GM19395 (cell line): ENCODE measurements around the gene DUSP1.
"Not testable (repeated sequence)": the region's sequence is repeated elsewhere in the genome, so short reads cannot be mapped to it uniquely, and the experiment has no call there.

Experiments used
- ATAC-seq: cut with Tn5 transposase; IDR thresholded peaks from one replicate; pipeline ENCODE4 v1.9.1; 2021; ENCODE audit warnings: mild to moderate bottlenecking, moderate library complexity; ENCODE audit not compliant: unreplicated experiment

DUSP1 gene

GRCh38 chr5:172798422-172799215 lies 27.6 kb upstream of the DUSP1 start:
- ATAC-seq = no peak

- no peak for ATAC-seq
These were observed 26.8 kb upstream of the DUSP1 start for GRCh38 chr5:172797771-172798191.

- ATAC-seq = no peak
These were observed 25.3 kb upstream of the DUSP1 start for GRCh38 chr5:172796306-172796705.

DNA sequence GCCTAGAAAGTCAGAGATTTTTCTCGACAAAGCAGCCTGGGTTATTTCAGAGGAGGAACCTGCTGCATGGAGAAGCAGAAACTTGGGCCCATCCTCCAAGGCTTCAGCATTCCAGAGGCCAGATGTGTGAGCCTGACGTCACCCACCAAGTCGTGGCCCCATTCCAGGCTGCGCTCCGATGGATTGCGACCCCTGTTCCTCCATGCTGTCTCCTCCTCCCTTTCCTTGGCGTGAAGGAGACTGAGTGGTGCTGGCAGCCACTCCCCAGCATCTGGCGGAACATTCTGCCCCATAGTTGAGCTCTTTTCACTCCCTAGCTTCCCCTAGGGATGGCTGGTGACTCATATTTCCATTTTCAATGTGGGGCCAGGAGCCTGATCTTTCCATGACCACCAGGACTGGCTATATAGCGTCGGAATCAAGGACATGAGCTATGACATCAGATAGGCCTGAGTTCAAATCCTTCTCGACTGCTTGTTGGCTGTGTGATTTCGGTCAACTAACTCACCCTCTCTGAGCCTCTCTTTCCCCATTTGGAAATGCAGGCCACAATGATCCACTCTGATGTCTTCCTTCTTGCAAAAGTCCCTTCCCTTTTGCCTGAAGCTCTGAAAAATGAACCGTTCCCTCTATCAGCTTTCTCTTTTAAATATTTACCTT lies 24.5 kb upstream of the DUSP1 start:
- no peak for ATAC-seq

GRCh38 chr5:172793577-172794488 lies 22.8 kb upstream of the DUSP1 start:
- ATAC-seq = no peak

DNA sequence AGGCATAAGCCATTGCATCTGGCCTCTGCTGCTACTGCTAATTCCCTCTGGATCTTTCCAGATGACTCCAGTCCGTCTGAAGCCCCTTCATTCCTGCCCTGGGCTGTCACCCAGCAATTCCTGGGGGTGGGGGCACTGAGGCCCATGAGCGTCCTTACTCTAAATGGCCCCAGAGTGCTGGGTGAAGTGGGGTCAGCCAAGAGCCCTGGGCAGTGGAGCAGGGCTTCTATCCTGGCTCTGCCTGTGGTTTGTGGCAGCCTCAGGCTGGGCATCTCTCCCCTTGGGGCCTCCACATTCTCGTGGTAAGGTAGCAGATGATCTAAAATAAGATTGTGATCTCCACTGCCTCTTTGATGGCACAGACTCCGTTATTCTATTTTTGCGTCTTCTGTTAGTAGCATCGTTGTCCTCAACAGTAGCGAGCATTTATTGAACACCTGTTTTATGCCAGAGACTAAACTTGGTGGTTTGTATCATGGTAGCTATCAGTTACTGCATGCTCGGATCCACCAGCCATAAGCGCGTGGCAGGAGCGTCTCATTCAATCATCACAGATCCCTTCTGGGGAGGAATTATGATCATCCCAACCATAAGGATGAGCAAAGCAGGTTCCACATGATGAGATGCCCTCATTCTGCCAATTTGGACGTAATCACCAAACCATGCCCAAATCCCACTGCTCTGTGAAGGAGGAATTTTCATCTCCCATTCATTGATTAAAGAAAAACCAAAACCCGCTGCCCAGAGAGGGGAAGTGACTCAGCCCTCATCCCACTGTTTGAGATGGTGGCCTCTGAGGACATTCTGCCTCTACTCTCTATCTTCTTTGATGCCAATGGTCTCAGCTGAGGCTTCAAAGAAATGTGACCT lies 21.9 kb upstream of the DUSP1 start:
- no peak for ATAC-seq

- no peak for ATAC-seq
These were observed 20.9 kb upstream of the DUSP1 start for GRCh38 chr5:172791726-172792445.

- no peak for ATAC-seq
These were observed 20.3 kb upstream of the DUSP1 start for GRCh38 chr5:172791286-172791685.

DNA sequence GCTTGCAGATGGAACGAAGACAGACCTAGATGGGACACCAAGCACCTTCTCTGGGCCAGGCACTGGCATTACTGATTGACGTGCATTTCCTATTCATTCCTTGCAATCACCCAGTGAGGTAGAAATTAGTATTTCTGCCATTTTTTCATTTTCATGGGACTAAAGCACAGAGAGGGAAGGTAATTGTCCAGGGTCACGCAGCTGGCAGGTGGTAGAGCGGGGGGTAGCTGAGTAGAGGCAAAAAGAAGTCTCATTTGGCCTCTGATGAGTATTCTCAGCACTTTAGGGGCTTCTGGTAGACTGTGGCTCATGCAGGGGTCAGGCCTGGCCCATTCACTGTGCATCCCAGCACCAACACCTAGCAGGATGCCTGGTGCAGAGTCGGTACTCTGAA lies 19.5 kb upstream of the DUSP1 start:
- no peak for ATAC-seq

DNA sequence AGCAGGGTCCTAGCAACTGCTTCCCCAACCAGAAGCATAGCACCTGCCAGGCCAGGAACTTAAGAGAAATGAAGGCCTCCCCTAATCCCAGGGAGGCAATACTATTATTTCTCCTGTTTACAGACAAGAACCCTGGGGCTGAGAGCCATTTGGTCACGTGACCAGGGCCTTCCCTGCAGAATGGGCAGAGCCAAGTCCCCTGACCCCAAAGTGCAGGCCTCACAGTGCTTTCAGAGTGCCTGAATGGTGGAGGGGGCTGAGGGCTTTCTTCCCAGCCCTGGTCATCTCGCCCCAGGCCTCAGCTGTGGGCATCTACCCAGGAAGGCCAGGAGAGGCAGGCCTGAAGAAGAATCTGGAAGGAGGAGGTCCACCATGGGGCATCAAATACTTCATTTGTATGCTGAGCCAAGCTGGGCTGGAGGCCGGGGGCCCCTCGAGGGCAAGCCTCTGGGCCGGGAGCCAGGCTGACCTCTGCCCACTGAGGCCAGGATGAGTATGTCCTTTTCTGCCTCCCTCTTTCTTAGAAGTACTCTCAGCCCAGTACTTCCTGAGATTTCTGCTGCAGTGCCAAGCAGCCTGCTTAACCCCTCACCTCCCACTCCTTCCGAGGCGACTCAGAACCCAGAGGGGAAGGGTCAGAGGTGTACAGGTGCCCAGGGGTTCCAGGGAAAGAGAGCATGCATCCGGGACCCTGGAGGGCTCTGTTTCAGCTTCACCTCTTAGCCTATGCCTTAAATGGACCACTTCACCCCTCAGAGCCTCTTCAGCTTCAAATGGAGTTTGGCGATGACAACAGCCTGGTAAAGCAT lies 18.9 kb upstream of the DUSP1 start:
- ATAC-seq = no peak

DNA sequence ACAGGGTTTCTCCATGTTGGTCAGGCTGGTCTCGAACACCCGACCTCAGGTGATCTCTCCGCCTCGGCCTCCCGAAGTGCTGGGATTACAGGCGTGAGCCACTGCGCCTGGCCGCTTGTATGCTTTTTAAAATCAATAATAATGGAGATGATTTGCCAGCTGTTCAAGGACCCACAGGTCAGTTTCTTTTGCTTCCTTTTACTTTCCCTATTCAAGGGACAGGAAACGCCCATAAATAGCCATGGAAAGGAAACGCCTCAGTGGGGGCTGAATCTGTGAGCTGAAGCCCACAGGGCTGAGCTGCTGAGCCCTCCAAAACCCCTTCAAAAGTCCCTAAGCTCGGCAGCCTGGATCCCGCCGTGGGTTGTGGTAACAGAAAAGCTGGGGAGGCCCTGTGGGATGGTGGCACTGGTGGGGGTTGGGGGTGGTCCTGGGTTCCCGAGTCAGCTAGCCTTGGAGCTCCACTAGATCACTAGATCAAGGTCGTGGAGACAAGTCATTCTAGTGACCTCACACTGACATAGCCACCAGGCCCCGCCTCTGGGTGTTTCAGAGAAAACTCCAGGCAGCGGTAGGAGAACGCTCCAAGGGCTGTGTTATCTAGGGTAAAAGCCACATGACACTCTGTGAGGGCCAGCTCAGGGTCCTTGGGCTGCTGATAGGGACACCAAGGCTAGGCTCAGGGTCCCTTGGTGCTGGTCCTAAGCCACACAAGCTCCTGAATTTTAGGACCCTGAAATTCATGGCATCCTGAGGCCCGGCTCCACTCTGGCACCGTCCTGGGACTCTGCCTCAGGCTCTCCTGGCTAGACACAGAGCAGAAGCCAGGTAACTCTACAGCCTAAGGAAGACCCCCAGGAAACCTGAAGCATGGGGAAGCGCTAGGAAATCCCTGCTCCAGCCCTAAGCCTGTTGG lies 18.0 kb upstream of the DUSP1 start:
- no peak for ATAC-seq

- not testable (repeated sequence) for ATAC-seq
These were observed 16.5 kb upstream of the DUSP1 start for GRCh38 chr5:172787538-172787937.

- no peak for ATAC-seq
These were observed 15.9 kb upstream of the DUSP1 start for GRCh38 chr5:172786736-172787462.

- ATAC-seq = no peak
These were observed 14.6 kb upstream of the DUSP1 start for GRCh38 chr5:172785429-172786088.

GRCh38 chr5:172784162-172784561 lies 13.2 kb upstream of the DUSP1 start:
- ATAC-seq = not testable (repeated sequence)

GRCh38 chr5:172783319-172783718 lies 12.3 kb upstream of the DUSP1 start:
- ATAC-seq = not testable (repeated sequence)
